OCI-LY3 (cell line): ENCODE measurements around the gene FOCAD.

ENCODE experiments used
- H2AFZ ChIP-seq: fragments of 200-600, 300-600 bp; shearing (Covaris generic); 2 replicates; pipeline ENCODE4 v1.6.0; 2014; ENCODE audit warnings: antibody characterized with exemption, low read depth, low read length
- H3K27ac ChIP-seq: fragments of 200-600, 300-600 bp; sonication (generic); 2 replicates; pipeline ENCODE4 v1.5.1; 2014; ENCODE audit warnings: mild to moderate bottlenecking, low read length, moderate library complexity, mixed read lengths
- H3K27me3 ChIP-seq: fragments of 200-600, 300-600 bp; sonication (generic); 2 replicates; pipeline ENCODE4 v1.6.1; 2014; ENCODE audit warnings: low read depth, low read length, mixed read lengths
- H3K36me3 ChIP-seq: fragments of 200-600, 300-600 bp; sonication (generic); replicated peaks from 2 replicates; pipeline ENCODE3; 2014; ENCODE audit warnings: low read depth, low read length, mixed read lengths
- H3K4me1 ChIP-seq: fragments of 300-600, 200-600 bp; sonication (generic); 2 replicates; pipeline ENCODE4 v1.6.1; 2014; ENCODE audit warnings: low read length, mixed read lengths
- H3K4me2 ChIP-seq: fragments of 200-600, 300-600 bp; sonication (generic); 2 replicates; pipeline ENCODE4 v1.6.1; 2014; ENCODE audit warnings: low read length, mixed read lengths
- H3K4me3 ChIP-seq: fragments of 300-600, 200-600 bp; sonication (generic); 2 replicates; pipeline ENCODE4 v1.5.1; 2014; ENCODE audit warnings: antibody characterized with exemption, mild to moderate bottlenecking, low read length, moderate library complexity
- H3K79me2 ChIP-seq: fragments of 300-600, 200-600 bp; shearing (Covaris generic); 2 replicates; pipeline ENCODE4 v1.6.1; 2014; ENCODE audit warnings: mild to moderate bottlenecking, low read length, mixed read lengths
- H3K9ac ChIP-seq: fragments of 300-600, 200-600 bp; shearing (Covaris generic); 2 replicates; pipeline ENCODE4 v1.6.0; 2014; ENCODE audit warnings: mild to moderate bottlenecking, low read length, moderate library complexity
- H3K9me3 ChIP-seq: fragments of 200-600, 300-600 bp; shearing (Covaris generic); 2 replicates; pipeline ENCODE4 v1.6.1; 2014; ENCODE audit warnings: low read length, mixed read lengths; ENCODE audit not compliant: insufficient read depth
- H4K20me1 ChIP-seq: fragments of 200-600, 300-600 bp; sonication (generic); 2 replicates; pipeline ENCODE4 v1.6.1; 2016; ENCODE audit warnings: low read length, mixed read lengths; ENCODE audit not compliant: insufficient read depth
- CTCF ChIP-seq: fragments of 200-600, 300-600 bp; sonication (generic); IDR thresholded peaks from 2 replicates; pipeline ENCODE4 v1.5.1; 2014; ENCODE audit warnings: antibody characterized with exemption, low read length, low read depth
- EZH2phosphoT487 ChIP-seq: fragments of 200-600 bp; shearing (Covaris generic); IDR thresholded peaks from 2 replicates; pipeline ENCODE4 v1.6.1; 2018; ENCODE audit warnings: antibody characterized with exemption, mixed run types, low read depth

Gene FOCAD

GRCh38 chr9:20642045-20642444, 42.0 kb upstream of the FOCAD start:
- Histone ChIP-seq H3K4me1 (peaks cover 4% of the 10 kb centered on the region; the same call in 1 of the 2 replicates), H3K4me2 (no peak overlapping the region), H3K9ac (no peak overlapping the region), H2AFZ (no peak overlapping the region), H3K27ac (no peak overlapping the region), H4K20me1 (no peaks in the 10 kb centered on the region), H3K4me3 (no peak overlapping the region), H3K9me3 (no peaks in the 10 kb centered on the region), H3K27me3 (peaks cover 6% of the 10 kb centered on the region; the same call in 1 of the 2 replicates), H3K79me2 (no peaks in the 10 kb centered on the region), H3K36me3 (no peaks in the 10 kb centered on the region)
- TF ChIP-seq CTCF: no peak

- no peak overlapping the region for H3K27ac ChIP-seq
- no peaks in the 10 kb centered on the region for H3K36me3 ChIP-seq
- no peaks in the 10 kb centered on the region for H3K79me2 ChIP-seq
- H3K4me2 ChIP-seq: no peak overlapping the region
- H4K20me1 ChIP-seq: no peaks in the 10 kb centered on the region
- H3K27me3 ChIP-seq: peaks cover 13% of the 10 kb centered on the region; the same call in 1 of the 2 replicates
- H3K4me3 ChIP-seq: no peak overlapping the region
- no peaks in the 10 kb centered on the region for H3K9me3 ChIP-seq
- no peak overlapping the region for H2AFZ ChIP-seq
- H3K4me1 ChIP-seq: peaks cover 4% of the 10 kb centered on the region; the same call in 1 of the 2 replicates
- TF ChIP-seq CTCF (no peak), EZH2phosphoT487 (no peak)
- no peak overlapping the region for H3K9ac ChIP-seq
Measured at GRCh38 chr9:20643660-20644059, 40.4 kb upstream of the FOCAD start.

DNA sequence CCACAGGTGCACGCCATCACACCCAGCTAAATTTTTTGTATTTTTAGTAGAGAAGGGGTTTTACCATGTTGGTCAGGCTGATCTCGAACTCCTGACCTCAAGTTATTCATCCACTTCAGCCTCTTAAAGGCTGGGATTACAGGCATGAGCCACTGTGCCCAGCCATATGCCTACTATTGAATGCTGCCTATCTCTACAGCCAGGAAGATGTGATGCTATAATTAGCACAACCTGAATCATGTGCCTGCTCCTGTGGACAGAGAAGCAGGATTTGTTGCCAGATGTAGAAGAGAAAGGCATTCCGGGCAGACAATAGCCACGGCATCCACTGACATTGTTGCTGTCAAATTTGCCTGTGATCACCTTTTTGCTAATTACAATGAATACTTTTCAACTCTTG, 37.4 kb upstream of the FOCAD start:
- TF ChIP-seq CTCF (no peak), EZH2phosphoT487 (no peak)
- Histone ChIP-seq H3K4me3 (no peak overlapping the region), H3K79me2 (no peaks in the 10 kb centered on the region), H3K4me1 (no peaks in the 10 kb centered on the region), H3K4me2 (no peak overlapping the region), H3K9me3 (no peaks in the 10 kb centered on the region), H3K9ac (no peak overlapping the region), H2AFZ (no peak overlapping the region), H4K20me1 (no peaks in the 10 kb centered on the region), H3K36me3 (no peaks in the 10 kb centered on the region), H3K27ac (no peak overlapping the region), H3K27me3 (peaks cover 13% of the 10 kb centered on the region; the same call in 1 of the 2 replicates)

DNA sequence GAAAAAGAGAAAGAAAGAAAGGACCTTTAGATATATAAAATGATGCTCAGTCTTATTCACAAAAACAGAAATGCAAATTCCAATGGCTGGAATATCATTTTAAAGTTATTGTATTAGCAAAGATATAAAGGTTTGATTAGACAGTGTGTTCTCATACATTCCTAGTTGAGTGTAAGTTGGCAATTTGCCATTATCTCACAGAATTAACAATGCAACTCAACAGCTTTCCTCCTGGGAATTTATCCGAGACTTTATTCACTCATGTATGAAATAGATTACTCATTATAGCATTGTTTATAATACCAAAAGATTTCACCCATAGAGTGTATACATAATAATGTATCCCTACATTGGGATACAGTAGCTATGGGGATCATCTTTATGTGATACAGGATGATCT, 34.7 kb upstream of the FOCAD start:
- no peaks in the 10 kb centered on the region for H3K4me1 ChIP-seq
- H2AFZ ChIP-seq: no peak overlapping the region
- H3K9me3 ChIP-seq: no peaks in the 10 kb centered on the region
- no peak overlapping the region for H3K27ac ChIP-seq
- no peaks in the 10 kb centered on the region for H3K79me2 ChIP-seq
- H3K9ac ChIP-seq: no peak overlapping the region
- TF ChIP-seq EZH2phosphoT487: no peak
- TF ChIP-seq CTCF: no peak
- no peaks in the 10 kb centered on the region for H3K36me3 ChIP-seq
- H3K4me3 ChIP-seq: no peak overlapping the region
- H3K27me3 ChIP-seq: peaks cover 9% of the 10 kb centered on the region; the same call in 1 of the 2 replicates
- H3K4me2 ChIP-seq: no peak overlapping the region
- H4K20me1 ChIP-seq: no peaks in the 10 kb centered on the region
